Thoracic aorta (tissue), 2 donors: ENCODE measurements around the gene GET4. TPM values are rescaled to one million over a fixed set of nuclear protein-coding genes. Genes with fewer than 3 reads are reported as not detected.

Experiments used
- ATAC-seq: fragments of 150-250 bp; one replicate; pipeline ENCODE4 v1.8.0; 2017; ENCODE audit warnings: low read depth; ENCODE audit not compliant: insufficient number of reproducible peaks, low FRiP score
- DNase-seq: peaks from one replicate; pipeline ENCODE4 v3.0.0-alpha.2; 2020; ENCODE audit warnings: low spot score
- H3K27ac ChIP-seq, 2 donors: fragments of 200-600 bp; sonication (generic); 1 replicate in 1 of 2; 2 replicates in 1 of 2; pipeline ENCODE4 v1.5.1; 2016; ENCODE audit warnings: mild to moderate bottlenecking in 2 of 2, moderate library complexity in 2 of 2
- H3K27me3 ChIP-seq: fragments of 200-600 bp; sonication (generic); replicated peaks from 2 replicates; pipeline ENCODE4 v1.6.0; 2016; ENCODE audit warnings: mild to moderate bottlenecking; ENCODE audit not compliant: insufficient read depth
- H3K36me3 ChIP-seq: fragments of 200-600 bp; sonication (generic); one replicate; pipeline ENCODE4 v1.5.1; 2016
- H3K4me1 ChIP-seq, 2 donors: fragments of 200-600 bp; sonication (generic); 1 replicate in 1 of 2; 2 replicates in 1 of 2; pipeline versions ENCODE4 v1.5.1 to v1.6.0; 2016; ENCODE audit warnings: low read depth in 2 of 2, mild to moderate bottlenecking in 1 of 2; ENCODE audit not compliant: control insufficient read depth in 1 of 2
- H3K4me3 ChIP-seq: fragments of 200-600 bp; sonication (generic); 2 replicates; pipeline ENCODE4 v1.5.1; 2016; ENCODE audit warnings: mild to moderate bottlenecking
- H3K9me3 ChIP-seq: fragments of 200-600 bp; sonication (generic); 2 replicates; pipeline ENCODE4 v1.5.1; 2016
- total RNA-seq, 2 donors: library from RNA; depleted of rRNA; stranded (reverse); fragments of >200 nt; gene quantifications; one replicate each; pipeline versions ENCODE4 v1.1.0 to v1.2.3, GENCODE V29; 2016
- TF ChIP-seq, protein P1 (sequence below): fragments of 200-600 bp; sonication (generic); IDR thresholded peaks from one replicate; pipeline ENCODE4 v1.5.1; 2019; ENCODE audit warnings: antibody characterized with exemption

Gene GET4
- total RNA-seq, 2 donors from 2014 or later: 26.9 to 28.4 TPM

DNA sequence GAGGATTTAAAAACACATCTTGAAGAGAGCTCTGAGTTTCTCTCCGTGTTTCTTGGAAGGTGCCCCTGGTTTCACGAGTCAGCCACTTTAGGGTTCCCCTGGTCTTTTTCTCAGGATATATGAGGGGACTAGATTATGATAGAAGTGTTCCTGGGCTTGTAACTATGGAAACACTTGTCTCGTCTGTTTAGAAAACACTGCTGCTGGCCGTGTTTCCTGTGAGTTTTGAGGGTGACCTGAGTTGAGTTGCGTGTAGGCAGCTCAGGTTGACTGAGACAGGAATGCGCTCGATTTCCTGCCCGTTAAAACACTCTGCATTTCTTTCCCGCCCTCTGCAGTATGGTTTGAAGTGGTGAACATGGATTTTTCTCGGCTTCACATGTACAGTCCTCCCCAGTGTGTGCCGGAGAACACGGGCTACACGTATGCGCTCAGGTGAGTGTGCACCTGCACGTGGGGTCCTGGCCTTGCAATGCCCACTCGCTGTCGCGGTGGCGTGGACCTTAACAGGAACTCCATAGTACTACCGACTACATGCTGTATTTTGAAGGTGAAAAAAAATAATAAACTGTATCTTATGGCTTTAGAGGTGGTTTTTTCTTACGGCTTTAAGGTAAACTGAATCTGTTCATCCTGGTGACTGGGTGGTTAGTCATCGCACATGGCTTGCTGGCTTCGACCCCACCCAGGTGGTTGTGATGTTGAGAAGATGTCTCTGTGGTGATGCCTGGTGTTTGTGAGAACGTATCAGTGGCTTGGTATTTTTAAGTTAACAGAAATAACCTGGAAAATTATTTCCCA, 44.0 kb upstream of the GET4 start, which contains the start of gene SUN1:
Gene SUN1, plus strand, starts transcription at position 310 of the 801 bp plus-strand sequence. Its CDS starts 49 bp downstream, at position 359.
- Histone ChIP-seq H3K9me3 (no peaks in the 10 kb centered on the region), H3K4me1 (peaks cover 57 to 84% of the 10 kb centered on the region in 2 donors), H3K27ac (peak within 1 kb of the TSS; percentile 82 to 95), H3K4me3 (peak within 1 kb of the TSS; percentile 62), H3K27me3 (no peaks in the 10 kb centered on the region), H3K36me3 (no peaks in the 10 kb centered on the region)
- ATAC-seq (no peak), DNase-seq (no peak)
- TF ChIP-seq, protein P1, sequence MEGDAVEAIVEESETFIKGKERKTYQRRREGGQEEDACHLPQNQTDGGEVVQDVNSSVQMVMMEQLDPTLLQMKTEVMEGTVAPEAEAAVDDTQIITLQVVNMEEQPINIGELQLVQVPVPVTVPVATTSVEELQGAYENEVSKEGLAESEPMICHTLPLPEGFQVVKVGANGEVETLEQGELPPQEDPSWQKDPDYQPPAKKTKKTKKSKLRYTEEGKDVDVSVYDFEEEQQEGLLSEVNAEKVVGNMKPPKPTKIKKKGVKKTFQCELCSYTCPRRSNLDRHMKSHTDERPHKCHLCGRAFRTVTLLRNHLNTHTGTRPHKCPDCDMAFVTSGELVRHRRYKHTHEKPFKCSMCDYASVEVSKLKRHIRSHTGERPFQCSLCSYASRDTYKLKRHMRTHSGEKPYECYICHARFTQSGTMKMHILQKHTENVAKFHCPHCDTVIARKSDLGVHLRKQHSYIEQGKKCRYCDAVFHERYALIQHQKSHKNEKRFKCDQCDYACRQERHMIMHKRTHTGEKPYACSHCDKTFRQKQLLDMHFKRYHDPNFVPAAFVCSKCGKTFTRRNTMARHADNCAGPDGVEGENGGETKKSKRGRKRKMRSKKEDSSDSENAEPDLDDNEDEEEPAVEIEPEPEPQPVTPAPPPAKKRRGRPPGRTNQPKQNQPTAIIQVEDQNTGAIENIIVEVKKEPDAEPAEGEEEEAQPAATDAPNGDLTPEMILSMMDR: no peak

DNA sequence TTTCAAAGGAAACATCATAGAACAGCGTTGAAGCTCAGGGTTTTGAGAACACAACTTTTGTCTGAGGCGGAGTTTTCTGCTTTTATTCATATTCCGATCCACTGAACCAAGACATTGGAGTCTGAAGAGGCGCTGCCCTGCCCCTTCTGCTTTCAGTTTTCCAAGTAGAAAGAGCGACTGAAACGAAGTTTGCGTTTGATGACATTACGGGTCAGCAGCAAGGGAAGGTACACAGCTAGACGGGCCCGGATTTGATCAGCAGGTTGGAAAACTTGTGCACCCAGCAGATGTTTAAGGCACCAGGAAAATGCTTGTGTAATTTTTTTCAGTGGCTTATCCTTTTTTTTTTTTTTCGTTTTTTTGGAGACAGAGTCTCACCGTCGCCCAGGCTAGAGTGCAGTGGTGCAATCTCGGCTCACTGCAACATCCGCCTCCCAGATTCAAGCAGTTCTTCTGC, 43.4 kb upstream of the GET4 start:
- no peak for ATAC-seq
- peaks cover 57 to 91% of the 10 kb centered on the region in 2 donors for H3K4me1 ChIP-seq
- peak overlapping the region; percentile 82 to 95 for H3K27ac ChIP-seq

DNA sequence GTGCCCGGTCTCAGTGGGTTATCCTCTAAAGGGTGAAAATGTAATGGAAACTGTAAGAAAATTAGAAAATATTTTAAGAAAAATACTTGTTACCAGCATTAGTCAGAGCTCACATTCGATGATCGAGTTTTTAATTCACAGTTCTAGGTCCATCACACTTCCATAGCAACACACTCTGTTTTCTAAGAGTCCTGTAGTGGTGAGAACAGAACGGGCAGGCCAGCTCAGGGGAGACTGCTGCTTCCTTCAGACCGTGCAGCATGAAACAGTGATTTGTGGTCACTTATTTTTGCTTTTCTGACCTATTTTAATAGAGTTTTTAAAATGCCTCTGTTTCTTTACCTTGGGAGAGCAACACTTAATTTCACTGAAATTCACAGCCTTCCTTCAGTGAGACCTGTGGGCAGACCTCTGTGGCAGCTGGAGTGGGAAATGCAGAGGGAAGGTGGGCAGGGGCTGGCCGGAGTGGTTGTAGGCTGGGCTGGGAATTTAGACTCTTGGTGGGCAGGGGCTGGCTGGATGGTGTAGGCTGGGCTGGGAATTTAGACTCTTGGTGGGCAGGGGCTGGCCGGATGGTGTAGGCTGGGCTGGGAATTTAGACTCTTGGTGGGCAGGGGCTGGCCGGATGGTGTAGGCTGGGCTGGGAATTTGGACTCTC, 42.6 kb upstream of the GET4 start:
- Histone ChIP-seq H3K27me3 (no peaks in the 10 kb centered on the region), H3K36me3 (no peaks in the 10 kb centered on the region), H3K9me3 (no peaks in the 10 kb centered on the region), H3K4me3 (no peak overlapping the region), H3K4me1 (peaks cover 53 to 93% of the 10 kb centered on the region in 2 donors), H3K27ac (peak overlapping the region; percentile 82 to 95)
- no peak for DNase-seq
- TF ChIP-seq, protein P1: no peak
- no peak for ATAC-seq

More for the DNA sequence above, 43.4 kb upstream of the GET4 start:
- Histone ChIP-seq H3K9me3 (no peaks in the 10 kb centered on the region), H3K36me3 (no peaks in the 10 kb centered on the region), H3K27me3 (no peaks in the 10 kb centered on the region), H3K4me3 (no peak overlapping the region)
- DNase-seq: no peak
- TF ChIP-seq, protein P1: no peak

DNA sequence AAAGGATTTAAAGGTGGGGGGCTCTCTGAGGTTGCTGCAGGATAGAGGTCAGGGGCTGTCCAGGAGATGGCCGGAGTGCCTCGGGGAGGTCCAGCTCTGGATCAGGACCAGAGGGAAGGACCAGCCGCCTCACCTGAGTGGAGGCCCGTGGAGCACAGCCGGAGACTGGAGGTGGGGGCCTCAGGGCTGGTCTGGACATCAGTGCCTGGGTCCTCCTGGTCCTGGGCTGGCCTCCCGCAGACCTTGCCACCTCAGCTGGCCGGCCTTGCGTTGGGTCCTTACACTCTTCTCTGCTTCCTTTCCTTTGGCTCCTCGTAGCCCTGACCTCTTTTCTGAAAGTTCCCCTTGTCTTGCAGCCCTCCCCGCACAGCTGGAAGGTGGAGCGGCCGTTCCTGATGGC, 42.1 kb upstream of the GET4 start:
- DNase-seq (no peak), ATAC-seq (no peak)
- no peaks in the 10 kb centered on the region for H3K9me3 ChIP-seq
- H3K4me1 ChIP-seq: peaks cover 49 to 87% of the 10 kb centered on the region in 2 donors
- TF ChIP-seq, protein P1: no peak
- H3K27me3 ChIP-seq: no peaks in the 10 kb centered on the region
- H3K4me3 ChIP-seq: no peak overlapping the region
- peaks cover 5% of the 10 kb centered on the region for H3K36me3 ChIP-seq
- peak overlapping the region; percentile 82 to 95 for H3K27ac ChIP-seq

DNA sequence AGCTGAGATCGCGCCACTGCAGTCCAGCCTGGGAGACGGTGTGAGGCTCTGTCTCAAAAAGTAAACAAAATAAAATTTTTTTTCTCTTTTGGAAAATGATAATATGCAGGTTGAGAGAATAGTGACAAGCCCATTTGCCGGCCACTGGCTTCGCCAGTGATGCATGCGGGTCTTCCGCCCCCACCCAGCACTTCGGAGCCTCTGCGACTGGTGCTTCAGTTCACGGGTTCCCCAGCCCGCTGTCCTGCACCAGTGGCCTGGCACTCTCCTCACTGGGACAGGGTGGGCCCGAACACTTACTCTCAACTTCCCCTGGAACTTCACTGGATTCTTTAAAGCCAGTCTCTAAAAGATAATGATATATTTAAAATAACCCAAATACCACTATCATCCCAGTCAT, 41.3 kb upstream of the GET4 start:
- Histone ChIP-seq H3K9me3 (no peaks in the 10 kb centered on the region), H3K27ac (peak overlapping the region; percentile 82 to 95), H3K36me3 (peaks cover 9% of the 10 kb centered on the region), H3K4me1 (peaks cover 43 to 81% of the 10 kb centered on the region in 2 donors), H3K27me3 (no peaks in the 10 kb centered on the region), H3K4me3 (no peak overlapping the region)
- ATAC-seq (no peak), DNase-seq (no peak)
- TF ChIP-seq, protein P1: no peak
